Thyroid gland (tissue), 4 donors: ENCODE measurements around the gene GALNT2. TPM values are rescaled to one million over a fixed set of nuclear protein-coding genes. Genes with fewer than 3 reads are reported as not detected.

Experiments
- DNase-seq, 2 donors: peaks; one replicate each; pipeline ENCODE4 v3.0.0-alpha.2; 2019
- H3K27ac ChIP-seq, 3 donors: fragments of 200-600 bp; sonication (generic); 1 replicate in 2 of 3; 2 replicates in 1 of 3; pipeline ENCODE4 v1.5.1; 2016 to 2019; ENCODE audit warnings: mild to moderate bottlenecking in 1 of 3, moderate library complexity in 1 of 3
- H3K27me3 ChIP-seq: fragments of 200-600 bp; sonication (generic); one replicate; pipeline ENCODE4 v1.5.1; 2019
- H3K36me3 ChIP-seq, 2 donors: fragments of 200-600 bp; sonication (generic); one replicate each; pipeline ENCODE4 v1.5.1; 2016 to 2019
- H3K4me1 ChIP-seq, 2 donors: fragments of 200-600 bp; sonication (generic); one replicate each; pipeline ENCODE4 v1.5.1; 2017 to 2019
- H3K4me3 ChIP-seq, 3 donors: fragments of 200-600 bp; sonication (generic); replicated peaks in 1 of 3; 1 replicate in 2 of 3; 2 replicates in 1 of 3; pipeline ENCODE4 v1.5.1; 2016; ENCODE audit warnings: mild to moderate bottlenecking in 1 of 3
- H3K9me3 ChIP-seq: fragments of 200-600 bp; sonication (generic); one replicate; pipeline ENCODE4 v1.5.1; 2017
- POLR2A ChIP-seq, 2 donors: fragments of 450-650 bp; IDR thresholded peaks; one replicate each; pipeline ENCODE4 v1.6.1; 2017; ENCODE audit warnings: antibody characterized with exemption in 2 of 2, mild to moderate bottlenecking in 2 of 2, moderate library complexity in 1 of 2
- WGBS, 2 donors: methylation state at CpG; one replicate each; pipeline ENCODE4 v1.1.5; 2017; 5-methylcytosine and 5-hydroxymethylcytosine counted together
- intact Hi-C: fragments of 100-400 bp; cut with DNase I; formaldehyde crosslinking; loops from one replicate; pipeline ENCODE4 v1.15.1; 2023
- total RNA-seq, 4 donors: library from RNA; depleted of rRNA; stranded (reverse); fragments of >200 nt; gene quantifications; one replicate each; pipeline ENCODE4 v1.2.3, GENCODE V29; 2016
- TF ChIP-seq, protein P1 (sequence below), 6 experiments: fragments of 200-600 bp in 3 of 6; fragments of 450-650 bp in 3 of 6; sonication (generic) in 3 of 6; IDR thresholded peaks; one replicate each; pipeline ENCODE4 v1.5.1; 2016 to 2019; ENCODE audit warnings: antibody characterized with exemption in 6 of 6, mild to moderate bottlenecking in 2 of 6, inconsistent platforms in 1 of 6, moderate library complexity in 1 of 6

The GALNT2 gene
- total RNA-seq, 4 donors from 2014 or later: 26.2 to 48.9 (median 42.3) TPM

GRCh38 chr1:230321741-230322420, 254.8 kb downstream of the GALNT2 start:
- Histone ChIP-seq H3K4me3 (no peak overlapping the region), H3K27me3 (no peaks in the 10 kb centered on the region), H3K4me1 (no peaks in the 10 kb centered on the region), H3K9me3 (no peaks in the 10 kb centered on the region), H3K36me3 (no peaks in the 10 kb centered on the region), H3K27ac (no peak overlapping the region)
- intact Hi-C loops: no loop called here
- DNase-seq: no peak
- 86 to 87% methylated on average over 17 to 18 of the region's 18 CpGs for WGBS, 2 donors
- TF ChIP-seq POLR2A (IDR thresholded peaks at IDR 0.05): no peak
- TF ChIP-seq, protein P1, sequence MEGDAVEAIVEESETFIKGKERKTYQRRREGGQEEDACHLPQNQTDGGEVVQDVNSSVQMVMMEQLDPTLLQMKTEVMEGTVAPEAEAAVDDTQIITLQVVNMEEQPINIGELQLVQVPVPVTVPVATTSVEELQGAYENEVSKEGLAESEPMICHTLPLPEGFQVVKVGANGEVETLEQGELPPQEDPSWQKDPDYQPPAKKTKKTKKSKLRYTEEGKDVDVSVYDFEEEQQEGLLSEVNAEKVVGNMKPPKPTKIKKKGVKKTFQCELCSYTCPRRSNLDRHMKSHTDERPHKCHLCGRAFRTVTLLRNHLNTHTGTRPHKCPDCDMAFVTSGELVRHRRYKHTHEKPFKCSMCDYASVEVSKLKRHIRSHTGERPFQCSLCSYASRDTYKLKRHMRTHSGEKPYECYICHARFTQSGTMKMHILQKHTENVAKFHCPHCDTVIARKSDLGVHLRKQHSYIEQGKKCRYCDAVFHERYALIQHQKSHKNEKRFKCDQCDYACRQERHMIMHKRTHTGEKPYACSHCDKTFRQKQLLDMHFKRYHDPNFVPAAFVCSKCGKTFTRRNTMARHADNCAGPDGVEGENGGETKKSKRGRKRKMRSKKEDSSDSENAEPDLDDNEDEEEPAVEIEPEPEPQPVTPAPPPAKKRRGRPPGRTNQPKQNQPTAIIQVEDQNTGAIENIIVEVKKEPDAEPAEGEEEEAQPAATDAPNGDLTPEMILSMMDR (IDR thresholded peaks at IDR 0.05): no peak

GRCh38 chr1:230322421-230322756, 255.4 kb downstream of the GALNT2 start:
- DNase-seq: no peak
- intact Hi-C loops: no loop called here
- no peak for TF ChIP-seq POLR2A (IDR thresholded peaks at IDR 0.05)
- TF ChIP-seq, protein P1 (IDR thresholded peaks at IDR 0.05): no peak
- 89 to 95% methylated on average over 15 of the region's 15 CpGs for WGBS, 2 donors
- Histone ChIP-seq H3K27ac (no peak overlapping the region), H3K36me3 (no peaks in the 10 kb centered on the region), H3K4me3 (no peak overlapping the region), H3K9me3 (no peaks in the 10 kb centered on the region), H3K4me1 (no peaks in the 10 kb centered on the region), H3K27me3 (no peaks in the 10 kb centered on the region)

DNA sequence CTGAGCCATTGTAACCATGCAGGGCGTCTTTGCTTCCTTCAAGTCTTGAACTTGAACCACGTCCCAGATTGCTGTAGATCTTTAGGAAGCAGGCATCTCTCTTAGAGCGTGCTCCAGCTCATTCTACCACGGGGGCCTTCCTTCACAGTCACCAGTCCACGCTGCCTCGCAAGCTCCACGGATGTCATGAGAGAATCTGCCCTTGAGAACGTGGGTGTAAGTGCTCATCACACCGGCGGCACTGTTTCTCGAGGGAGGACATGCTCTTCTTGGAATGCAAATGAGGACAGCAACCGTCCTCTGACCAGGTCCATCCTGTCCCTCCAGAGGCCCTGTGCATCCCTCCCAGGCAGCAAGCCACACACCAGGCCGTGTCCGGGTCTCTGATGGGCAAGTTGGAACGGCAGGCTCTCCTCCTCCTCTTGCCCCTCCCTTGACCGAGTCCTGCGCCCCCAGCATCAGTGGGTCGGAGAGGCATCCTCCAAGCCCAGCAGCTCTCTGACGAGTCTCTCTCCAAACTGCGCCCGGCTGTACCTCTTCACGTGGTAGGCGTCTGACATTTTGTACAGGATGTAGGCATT, 256.0 kb downstream of the GALNT2 start:
- WGBS, 2 donors: 93 to 95% methylated on average over 23 of the region's 23 CpGs
- Histone ChIP-seq H3K4me1 (no peaks in the 10 kb centered on the region), H3K9me3 (no peaks in the 10 kb centered on the region), H3K4me3 (no peak overlapping the region), H3K27me3 (no peaks in the 10 kb centered on the region), H3K27ac (no peak overlapping the region), H3K36me3 (no peaks in the 10 kb centered on the region)
- no peak for DNase-seq
- intact Hi-C loops: no loop called here
- TF ChIP-seq POLR2A (IDR thresholded peaks at IDR 0.05): no peak
- TF ChIP-seq, protein P1 (IDR thresholded peaks at IDR 0.05): no peak

DNA sequence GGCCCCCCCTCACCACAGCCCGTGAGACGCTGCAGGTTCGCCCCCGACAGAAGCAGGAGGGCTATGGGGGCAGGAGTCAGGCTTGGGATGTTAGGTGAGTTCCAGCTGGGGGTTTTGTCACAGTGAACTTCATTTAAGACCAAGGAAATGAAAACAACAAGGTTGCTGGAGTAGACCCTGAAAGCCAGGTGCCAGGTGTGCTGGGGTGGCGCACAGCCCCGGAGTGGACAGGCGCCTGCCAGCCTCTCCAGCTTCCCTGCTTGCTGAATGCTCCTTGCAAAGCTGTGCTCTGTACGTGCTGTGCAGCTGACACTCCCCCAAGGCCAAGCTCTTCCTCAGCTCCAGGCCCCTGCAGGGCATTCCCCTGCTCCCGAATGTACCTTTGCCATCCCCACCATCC, 256.6 kb downstream of the GALNT2 start:
- Histone ChIP-seq H3K4me3 (no peak overlapping the region), H3K9me3 (no peaks in the 10 kb centered on the region), H3K36me3 (no peaks in the 10 kb centered on the region), H3K27me3 (no peaks in the 10 kb centered on the region), H3K27ac (no peak overlapping the region), H3K4me1 (no peaks in the 10 kb centered on the region)
- TF ChIP-seq, protein P1 (IDR thresholded peaks at IDR 0.05): no peak
- TF ChIP-seq POLR2A (IDR thresholded peaks at IDR 0.05): no peak
- intact Hi-C loops: no loop called here
- DNase-seq: no peak
- WGBS, 2 donors: 93% methylated on average over 9 of the region's 9 CpGs
